Mesenchymal stem cell (in vitro differentiated cells and primary cell): ENCODE measurements around the gene ASL.
"Not testable (repeated sequence)": the region's sequence is repeated elsewhere in the genome, so short reads cannot be mapped to it uniquely, and the experiment has no call there.

Source experiments
- DNase-seq: peaks from one replicate; pipeline ENCODE4 v3.0.0-alpha.2; 2013
- H2AFZ ChIP-seq: one replicate; pipeline ENCODE4 v1.6.1; 2013; ENCODE audit warnings: low read depth, mild to moderate bottlenecking, control low read depth, inconsistent platforms, low read length, moderate library complexity
- H2AK5ac ChIP-seq: 2 replicates; pipeline ENCODE4 v1.6.1; 2013; ENCODE audit warnings: low read length, moderate library complexity, mild to moderate bottlenecking, inconsistent platforms; ENCODE audit not compliant: severe bottlenecking
- H2BK120ac ChIP-seq: one replicate; pipeline ENCODE4 v1.6.1; 2013; ENCODE audit warnings: low read depth, mild to moderate bottlenecking, inconsistent platforms, low read length, moderate library complexity
- H2BK12ac ChIP-seq, 2 experiments: one replicate each; pipeline ENCODE4 v1.6.1; 2013; ENCODE audit warnings: inconsistent platforms in 2 of 2, low read length in 2 of 2, mild to moderate bottlenecking in 2 of 2, moderate library complexity in 2 of 2, control low read depth in 1 of 2
- H2BK15ac ChIP-seq: one replicate; pipeline ENCODE4 v1.6.1; 2013; ENCODE audit warnings: mild to moderate bottlenecking, low read depth, inconsistent platforms; ENCODE audit not compliant: poor library complexity, severe bottlenecking
- H2BK5ac ChIP-seq: 2 replicates; pipeline ENCODE4 v1.6.1; 2013; ENCODE audit warnings: low read depth, mild to moderate bottlenecking, low read length, control low read depth, inconsistent platforms; ENCODE audit not compliant: poor library complexity, severe bottlenecking
- H3K14ac ChIP-seq, 2 experiments: one replicate each; pipeline ENCODE4 v1.6.1; 2013; ENCODE audit warnings: inconsistent platforms in 2 of 2, low read length in 2 of 2, control low read depth in 1 of 2, mild to moderate bottlenecking in 1 of 2, moderate library complexity in 1 of 2
- H3K18ac ChIP-seq, 2 experiments: one replicate each; pipeline ENCODE4 v1.6.1; 2013; ENCODE audit warnings: inconsistent platforms in 2 of 2, low read length in 2 of 2, control low read depth in 1 of 2, low read depth in 1 of 2, mild to moderate bottlenecking in 1 of 2
- H3K23ac ChIP-seq, 2 experiments: one replicate each; pipeline ENCODE4 v1.6.1; 2013; ENCODE audit warnings: inconsistent platforms in 2 of 2, low read length in 2 of 2, mild to moderate bottlenecking in 2 of 2, moderate library complexity in 2 of 2, control low read depth in 1 of 2
- H3K27ac ChIP-seq: 2 replicates; pipeline ENCODE4 v1.5.1; 2013; ENCODE audit warnings: mild to moderate bottlenecking, moderate library complexity, low read length, control low read depth, inconsistent platforms; ENCODE audit not compliant: poor library complexity, severe bottlenecking
- H3K27me3 ChIP-seq, 2 experiments: 2 replicates each; pipeline versions ENCODE4 v1.6.1 to v1.7.0; 2013; ENCODE audit warnings: low read length in 2 of 2, mild to moderate bottlenecking in 2 of 2, moderate library complexity in 2 of 2, control low read depth in 1 of 2, inconsistent platforms in 1 of 2; ENCODE audit not compliant: control insufficient read depth in 1 of 2, insufficient read depth in 1 of 2
- H3K36me3 ChIP-seq, 2 experiments: 2 replicates each; pipeline versions ENCODE4 v1.6.1 to v1.7.0; 2013; ENCODE audit warnings: low read length in 2 of 2, control low read depth in 1 of 2, inconsistent platforms in 1 of 2, low read depth in 1 of 2, mild to moderate bottlenecking in 1 of 2; ENCODE audit not compliant: insufficient read depth in 2 of 2, control insufficient read depth in 1 of 2
- H3K4ac ChIP-seq, 2 experiments: one replicate each; pipeline ENCODE4 v1.6.1; 2013; ENCODE audit warnings: inconsistent platforms in 2 of 2, low read length in 2 of 2, mild to moderate bottlenecking in 2 of 2, moderate library complexity in 2 of 2, control low read depth in 1 of 2, low read depth in 1 of 2
- H3K4me1 ChIP-seq: 2 replicates; pipeline ENCODE4 v1.6.1; 2013; ENCODE audit warnings: low read depth, low read length, control low read depth; ENCODE audit not compliant: control insufficient read depth, insufficient read depth
- H3K4me2 ChIP-seq: 2 replicates; pipeline ENCODE4 v1.6.1; 2013; ENCODE audit warnings: low read length, mild to moderate bottlenecking, inconsistent platforms; ENCODE audit not compliant: poor library complexity, severe bottlenecking
- H3K4me3 ChIP-seq, 2 experiments: 2 replicates each; pipeline versions ENCODE4 v1.5.1 to v1.7.0; 2013; ENCODE audit warnings: low read length in 2 of 2, mild to moderate bottlenecking in 2 of 2, control low read depth in 1 of 2, low read depth in 1 of 2; ENCODE audit not compliant: insufficient read depth in 1 of 2
- H3K79me1 ChIP-seq: replicated peaks from 2 replicates; pipeline ENCODE4 v1.6.1; 2013; ENCODE audit warnings: mild to moderate bottlenecking, control low read depth, low read length, inconsistent platforms; ENCODE audit not compliant: poor library complexity, severe bottlenecking
- H3K9ac ChIP-seq: 2 replicates; pipeline ENCODE4 v1.7.0; 2013; ENCODE audit warnings: mild to moderate bottlenecking, low read length, moderate library complexity
- H3K9me3 ChIP-seq: 2 replicates; pipeline ENCODE4 v1.7.0; 2013; ENCODE audit warnings: mild to moderate bottlenecking, low read length; ENCODE audit not compliant: control insufficient read depth
- H4K8ac ChIP-seq: one replicate; pipeline ENCODE4 v1.6.1; 2013; ENCODE audit warnings: inconsistent platforms, mild to moderate bottlenecking, low read length, moderate library complexity
- H4K91ac ChIP-seq: one replicate; pipeline ENCODE4 v1.6.1; 2013; ENCODE audit warnings: mild to moderate bottlenecking, low read length, inconsistent platforms
- WGBS: methylation state at CpG from one replicate; pipeline ENCODE4 v1.1.7; 2013; ENCODE audit warnings: mixed read lengths; 5-methylcytosine and 5-hydroxymethylcytosine counted together

Gene ASL

GRCh38 chr7:66034436-66035010 lies 41.1 kb upstream of the ASL start:
- not testable (repeated sequence) for H2BK15ac ChIP-seq, H3K4me3 ChIP-seq, H2BK120ac ChIP-seq, H2AK5ac ChIP-seq, H3K23ac ChIP-seq, H3K27ac ChIP-seq, H3K4ac ChIP-seq, H4K8ac ChIP-seq, DNase-seq, H2BK12ac ChIP-seq, H3K18ac ChIP-seq, H3K9me3 ChIP-seq, H3K27me3 ChIP-seq, H2BK5ac ChIP-seq, H3K4me2 ChIP-seq, H3K4me1 ChIP-seq, H4K91ac ChIP-seq, H3K14ac ChIP-seq, H3K36me3 ChIP-seq, H2AFZ ChIP-seq, H3K79me1 ChIP-seq
- H3K9ac ChIP-seq, result peak overlapping the region; percentile 38
- whole genome bisulfite sequencing, result no CpG with 5 or more reads among the region's 1 CpG

- DNase-seq, result no peak
- no peak overlapping the region for H3K14ac ChIP-seq
Measured at GRCh38 chr7:66036382-66036781, 39.2 kb upstream of the ASL start.

GRCh38 chr7:66036788-66037187 lies 38.8 kb upstream of the ASL start:
- Histone ChIP-seq H2BK12ac (no peak overlapping the region), H3K4me2 (no peak overlapping the region), H2AFZ (no peak overlapping the region), H3K4ac (no peak overlapping the region), H2AK5ac (no peak overlapping the region), H3K4me3 (no peak overlapping the region), H3K4me1 (no peaks in the 10 kb centered on the region), H3K27me3 (no peaks in the 10 kb centered on the region), H3K9ac (no peak overlapping the region), H3K14ac (no peak overlapping the region), H4K8ac (no peak overlapping the region), H2BK120ac (no peak overlapping the region), H4K91ac (no peak overlapping the region), H3K36me3 (no peaks in the 10 kb centered on the region), H2BK5ac (no peak overlapping the region), H3K27ac (no peak overlapping the region), H2BK15ac (no peak overlapping the region), H3K23ac (no peak overlapping the region), H3K9me3 (no peaks in the 10 kb centered on the region), H3K18ac (no peak overlapping the region), H3K79me1 (no peaks in the 10 kb centered on the region)
- WGBS, result 95% methylated on average over 7 of the region's 7 CpGs
- DNase-seq, result no peak

More at GRCh38 chr7:66036382-66036781, 39.2 kb upstream of the ASL start:
- H3K9me3 ChIP-seq, result no peaks in the 10 kb centered on the region
- H2AFZ ChIP-seq, result no peak overlapping the region
- H2BK15ac ChIP-seq, result no peak overlapping the region
- H3K9ac ChIP-seq, result no peak overlapping the region
- H3K27me3 ChIP-seq, result no peaks in the 10 kb centered on the region
- H2AK5ac ChIP-seq, result no peak overlapping the region
- H4K8ac ChIP-seq, result no peak overlapping the region
- H3K79me1 ChIP-seq, result no peaks in the 10 kb centered on the region
- no peak overlapping the region for H3K4me2 ChIP-seq
- no peak overlapping the region for H3K23ac ChIP-seq
- no peak overlapping the region for H4K91ac ChIP-seq
- no peak overlapping the region for H3K4ac ChIP-seq
- no peak overlapping the region for H3K4me3 ChIP-seq
- 75% methylated on average over 1 of the region's 3 CpGs for WGBS
- H3K18ac ChIP-seq, result no peak overlapping the region
- H3K36me3 ChIP-seq, result no peaks in the 10 kb centered on the region
- no peak overlapping the region for H2BK5ac ChIP-seq
- no peak overlapping the region for H2BK12ac ChIP-seq
- no peak overlapping the region for H2BK120ac ChIP-seq
- no peak overlapping the region for H3K27ac ChIP-seq
- H3K4me1 ChIP-seq, result no peaks in the 10 kb centered on the region

GRCh38 chr7:66039094-66039670 lies 36.4 kb upstream of the ASL start:
- Histone ChIP-seq H3K4me2 (no peak overlapping the region), H2AFZ (no peak overlapping the region), H4K91ac (no peak overlapping the region), H3K27ac (no peak overlapping the region), H3K4me3 (no peak overlapping the region), H3K27me3 (no peaks in the 10 kb centered on the region), H2AK5ac (no peak overlapping the region), H2BK12ac (no peak overlapping the region), H3K9me3 (no peaks in the 10 kb centered on the region), H3K4ac (no peak overlapping the region), H3K23ac (no peak overlapping the region), H2BK5ac (no peak overlapping the region), H3K18ac (no peak overlapping the region), H3K4me1 (peaks cover 3% of the 10 kb centered on the region), H4K8ac (no peak overlapping the region), H3K36me3 (no peaks in the 10 kb centered on the region), H3K14ac (no peak overlapping the region), H2BK120ac (no peak overlapping the region), H2BK15ac (no peak overlapping the region), H3K9ac (no peak overlapping the region), H3K79me1 (no peaks in the 10 kb centered on the region)
- 97% methylated on average over 2 of the region's 3 CpGs for WGBS
- DNase-seq, result no peak
